Mucosa of stomach (tissue), 1 donor: ENCODE data around the gene PAGE5.

Source experiments
- H3K27me3 ChIP-seq: one replicate; pipeline ENCODE4 v1.7.0; 2013; ENCODE audit warnings: mild to moderate bottlenecking, low read length; ENCODE audit not compliant: control insufficient read depth, insufficient read depth
- H3K36me3 ChIP-seq: one replicate; pipeline ENCODE4 v1.7.0; 2013; ENCODE audit warnings: low read length; ENCODE audit not compliant: control insufficient read depth, insufficient read depth
- H3K4me1 ChIP-seq: one replicate; pipeline ENCODE4 v1.7.0; 2013; ENCODE audit warnings: mild to moderate bottlenecking, low read length; ENCODE audit not compliant: control insufficient read depth, insufficient read depth
- H3K4me3 ChIP-seq: one replicate; pipeline ENCODE4 v1.7.0; 2013; ENCODE audit warnings: low read length
- H3K9ac ChIP-seq: one replicate; pipeline ENCODE4 v1.7.0; 2013; ENCODE audit warnings: mild to moderate bottlenecking, low read length, moderate library complexity
- H3K9me3 ChIP-seq: one replicate; pipeline ENCODE4 v1.7.0; 2013; ENCODE audit warnings: mild to moderate bottlenecking, low read length, moderate library complexity; ENCODE audit not compliant: control insufficient read depth
- donor health status: Pancreatic carcinoma.

Gene PAGE5

GRCh38 chrX:55220119-55220794 is at the start of gene PAGE5:
Gene PAGE5 (plus strand): TSS chrX:55220346. CDS start chrX:55221383, 1,037 bp downstream.
- Histone ChIP-seq H3K4me1 (no peaks in the 10 kb centered on the region), H3K27me3 (no peaks in the 10 kb centered on the region), H3K9ac (no peak within 1 kb of the TSS), H3K9me3 (no peaks in the 10 kb centered on the region), H3K36me3 (no peaks in the 10 kb centered on the region), H3K4me3 (no peak within 1 kb of the TSS)

- Histone ChIP-seq H3K27me3 (no peaks in the 10 kb centered on the region), H3K36me3 (no peaks in the 10 kb centered on the region)
Observed at GRCh38 chrX:55187281-55187680, 32.9 kb upstream of the PAGE5 start.

GRCh38 chrX:55196688-55197087 is 23.5 kb upstream of the PAGE5 start:
- no peaks in the 10 kb centered on the region for H3K27me3 ChIP-seq
- no peaks in the 10 kb centered on the region for H3K9me3 ChIP-seq

More at GRCh38 chrX:55187281-55187680, 32.9 kb upstream of the PAGE5 start:
- H3K9ac ChIP-seq, result no peak overlapping the region
- H3K9me3 ChIP-seq, result no peaks in the 10 kb centered on the region
- H3K4me1 ChIP-seq, result no peaks in the 10 kb centered on the region
- H3K4me3 ChIP-seq, result no peak overlapping the region

GRCh38 chrX:55201930-55202579 is 18.1 kb upstream of the PAGE5 start:
- Histone ChIP-seq H3K27me3 (no peaks in the 10 kb centered on the region), H3K9me3 (no peaks in the 10 kb centered on the region), H3K4me3 (no peak overlapping the region), H3K4me1 (no peaks in the 10 kb centered on the region), H3K9ac (no peak overlapping the region), H3K36me3 (no peaks in the 10 kb centered on the region)

More at GRCh38 chrX:55196688-55197087, 23.5 kb upstream of the PAGE5 start:
- Histone ChIP-seq H3K36me3 (no peaks in the 10 kb centered on the region), H3K4me3 (no peak overlapping the region), H3K9ac (no peak overlapping the region), H3K4me1 (no peaks in the 10 kb centered on the region)

- Histone ChIP-seq H3K27me3 (no peaks in the 10 kb centered on the region), H3K9me3 (no peaks in the 10 kb centered on the region), H3K4me3 (no peak overlapping the region), H3K4me1 (no peaks in the 10 kb centered on the region), H3K9ac (no peak overlapping the region), H3K36me3 (no peaks in the 10 kb centered on the region)
Observed at GRCh38 chrX:55206162-55206941, 13.8 kb upstream of the PAGE5 start.

GRCh38 chrX:55210931-55211677 is 9.0 kb upstream of the PAGE5 start:
- H3K27me3 ChIP-seq, result no peaks in the 10 kb centered on the region
- H3K9ac ChIP-seq, result no peak overlapping the region
- H3K4me1 ChIP-seq, result no peaks in the 10 kb centered on the region
- H3K9me3 ChIP-seq, result no peaks in the 10 kb centered on the region
- no peaks in the 10 kb centered on the region for H3K36me3 ChIP-seq
- H3K4me3 ChIP-seq, result no peak overlapping the region

- Histone ChIP-seq H3K27me3 (no peaks in the 10 kb centered on the region), H3K9ac (no peak overlapping the region), H3K36me3 (no peaks in the 10 kb centered on the region), H3K9me3 (no peaks in the 10 kb centered on the region), H3K4me3 (no peak overlapping the region), H3K4me1 (no peaks in the 10 kb centered on the region)
Observed at GRCh38 chrX:55213381-55213780, 6.8 kb upstream of the PAGE5 start.

- Histone ChIP-seq H3K4me3 (no peak overlapping the region), H3K9ac (no peak overlapping the region), H3K36me3 (no peaks in the 10 kb centered on the region), H3K27me3 (no peaks in the 10 kb centered on the region), H3K9me3 (no peaks in the 10 kb centered on the region), H3K4me1 (no peaks in the 10 kb centered on the region)
Observed at GRCh38 chrX:55240788-55241340, 20.7 kb downstream of the PAGE5 start.

GRCh38 chrX:55253528-55253927 is 33.4 kb downstream of the PAGE5 start:
- Histone ChIP-seq H3K9ac (no peak overlapping the region), H3K27me3 (no peaks in the 10 kb centered on the region), H3K4me3 (no peak overlapping the region), H3K36me3 (no peaks in the 10 kb centered on the region), H3K4me1 (no peaks in the 10 kb centered on the region), H3K9me3 (no peaks in the 10 kb centered on the region)

GRCh38 chrX:55260806-55261205 is 40.7 kb downstream of the PAGE5 start:
- H3K9me3 ChIP-seq, result no peaks in the 10 kb centered on the region
- no peak overlapping the region for H3K9ac ChIP-seq
- H3K4me1 ChIP-seq, result no peaks in the 10 kb centered on the region
- H3K4me3 ChIP-seq, result no peak overlapping the region
- no peaks in the 10 kb centered on the region for H3K27me3 ChIP-seq
- no peaks in the 10 kb centered on the region for H3K36me3 ChIP-seq

GRCh38 chrX:55264816-55265215 is 44.7 kb downstream of the PAGE5 start, which contains the start of gene PAGE3:
Gene PAGE3 (minus strand): TSS chrX:55264916. CDS start chrX:55263903, 1,013 bp downstream.
- Histone ChIP-seq H3K4me1 (no peaks in the 10 kb centered on the region), H3K36me3 (no peaks in the 10 kb centered on the region), H3K4me3 (no peak within 1 kb of the TSS), H3K9ac (no peak within 1 kb of the TSS), H3K9me3 (no peaks in the 10 kb centered on the region), H3K27me3 (no peaks in the 10 kb centered on the region)
